Omental fat pad (tissue), 4 donors: ENCODE data around the gene GGT6. TPM values are rescaled to one million over a fixed set of nuclear protein-coding genes. Genes with fewer than 3 reads are reported as not detected.

ENCODE experiments used
- ATAC-seq: fragments of 150-250 bp; one replicate; pipeline ENCODE4 v1.9.1; 2016; ENCODE audit warnings: mild to moderate bottlenecking, moderate library complexity; ENCODE audit not compliant: low FRiP score
- DNase-seq: peaks from one replicate; pipeline ENCODE4 v3.0.0-alpha.2; 2019; ENCODE audit warnings: low spot score
- total RNA-seq, 4 donors: library from RNA; depleted of rRNA; stranded (reverse); fragments of >200 nt; gene quantifications; one replicate each; pipeline ENCODE4 v1.1.0, GENCODE V29; 2016
- TF ChIP-seq, protein P1 (sequence below), 3 donors: fragments of 450-650 bp; IDR thresholded peaks; one replicate each; pipeline ENCODE4 v1.5.1; 2016 to 2017; ENCODE audit warnings: antibody characterized with exemption in 3 of 3, mild to moderate bottlenecking in 3 of 3, moderate library complexity in 2 of 3

GGT6 gene
- total RNA-seq, 4 donors from 2014 or later: 0.37 TPM; not detected in 3

DNA sequence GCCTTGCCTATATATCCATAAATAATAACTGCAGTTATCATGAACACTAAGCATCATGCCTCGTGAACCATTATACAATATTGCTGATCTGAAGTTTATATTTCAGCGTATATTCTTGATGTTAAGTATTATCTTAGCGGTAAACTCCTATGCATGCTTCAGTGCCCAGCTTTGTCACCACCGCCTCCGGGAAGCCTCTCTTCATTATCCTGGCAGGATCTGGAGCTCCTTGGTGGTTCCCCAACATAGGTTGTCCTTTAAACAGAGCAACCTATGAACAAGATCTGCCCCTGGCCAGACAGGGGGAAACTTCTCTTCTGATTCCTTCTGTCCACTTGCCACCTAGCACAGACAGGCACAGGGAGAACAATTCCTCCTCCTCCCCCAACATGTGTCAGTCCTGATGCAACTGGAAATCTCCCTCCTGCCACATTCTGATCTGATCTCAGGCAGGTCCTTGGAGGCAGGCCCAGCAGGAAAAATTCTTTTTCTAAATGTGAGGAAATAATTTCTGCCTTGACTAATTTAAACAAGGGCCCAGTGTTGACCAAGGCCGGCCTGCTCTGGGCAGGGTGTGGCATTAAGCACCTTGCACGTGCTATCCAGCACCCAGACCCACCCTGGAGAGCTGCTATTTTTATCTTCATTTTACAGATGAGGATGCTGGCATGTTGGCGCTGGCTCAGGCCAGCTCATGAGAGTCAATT lies 39.3 kb downstream of the GGT6 start:
- peak; percentile 76 for ATAC-seq
- TF ChIP-seq, protein P1, sequence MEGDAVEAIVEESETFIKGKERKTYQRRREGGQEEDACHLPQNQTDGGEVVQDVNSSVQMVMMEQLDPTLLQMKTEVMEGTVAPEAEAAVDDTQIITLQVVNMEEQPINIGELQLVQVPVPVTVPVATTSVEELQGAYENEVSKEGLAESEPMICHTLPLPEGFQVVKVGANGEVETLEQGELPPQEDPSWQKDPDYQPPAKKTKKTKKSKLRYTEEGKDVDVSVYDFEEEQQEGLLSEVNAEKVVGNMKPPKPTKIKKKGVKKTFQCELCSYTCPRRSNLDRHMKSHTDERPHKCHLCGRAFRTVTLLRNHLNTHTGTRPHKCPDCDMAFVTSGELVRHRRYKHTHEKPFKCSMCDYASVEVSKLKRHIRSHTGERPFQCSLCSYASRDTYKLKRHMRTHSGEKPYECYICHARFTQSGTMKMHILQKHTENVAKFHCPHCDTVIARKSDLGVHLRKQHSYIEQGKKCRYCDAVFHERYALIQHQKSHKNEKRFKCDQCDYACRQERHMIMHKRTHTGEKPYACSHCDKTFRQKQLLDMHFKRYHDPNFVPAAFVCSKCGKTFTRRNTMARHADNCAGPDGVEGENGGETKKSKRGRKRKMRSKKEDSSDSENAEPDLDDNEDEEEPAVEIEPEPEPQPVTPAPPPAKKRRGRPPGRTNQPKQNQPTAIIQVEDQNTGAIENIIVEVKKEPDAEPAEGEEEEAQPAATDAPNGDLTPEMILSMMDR (IDR thresholded peaks at IDR 0.05): no peak
- no peak for DNase-seq

DNA sequence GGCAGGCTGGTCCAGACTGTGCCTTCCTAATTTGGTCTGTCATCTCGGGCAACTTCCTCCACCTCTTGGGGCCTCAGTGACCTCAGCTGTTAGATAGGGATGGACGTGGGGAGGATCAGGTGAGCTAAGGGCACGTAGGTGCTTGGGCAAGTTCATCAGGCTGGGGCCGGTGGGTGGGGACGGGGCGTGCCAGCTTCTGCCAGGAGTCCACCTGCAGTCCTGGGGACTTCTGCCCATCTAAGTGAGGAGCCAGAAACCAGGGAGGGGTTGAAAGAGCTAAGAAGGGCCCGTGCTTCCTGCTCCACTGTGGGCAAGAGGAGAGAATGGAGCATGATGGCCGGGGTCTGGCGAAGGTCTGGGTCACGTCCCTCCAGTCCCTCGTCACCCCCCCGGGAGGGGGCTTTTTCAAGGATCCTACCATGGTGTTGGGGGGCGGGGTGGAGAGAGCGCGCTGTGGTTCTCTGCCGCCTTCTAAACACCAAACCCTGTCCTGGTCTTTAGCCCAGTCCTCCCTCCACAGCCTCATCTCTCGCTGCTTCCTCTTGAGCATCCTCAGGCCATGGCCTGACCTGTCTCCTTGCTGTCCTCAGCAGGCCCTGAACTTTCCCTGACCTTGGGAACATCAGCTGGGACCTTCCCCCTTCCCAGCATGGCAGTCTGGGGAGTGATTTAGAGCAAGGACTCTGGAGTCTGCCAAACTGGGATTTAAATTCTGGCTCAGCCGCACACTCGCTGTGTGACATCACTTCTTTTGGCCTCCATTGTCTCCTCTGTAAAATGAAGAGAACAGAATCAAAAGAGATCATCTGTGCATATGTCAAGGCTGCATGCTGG lies 40.1 kb downstream of the GGT6 start:
- TF ChIP-seq, protein P1 (IDR thresholded peaks at IDR 0.05): no peak
- ATAC-seq (no peak), DNase-seq (no peak)

DNA sequence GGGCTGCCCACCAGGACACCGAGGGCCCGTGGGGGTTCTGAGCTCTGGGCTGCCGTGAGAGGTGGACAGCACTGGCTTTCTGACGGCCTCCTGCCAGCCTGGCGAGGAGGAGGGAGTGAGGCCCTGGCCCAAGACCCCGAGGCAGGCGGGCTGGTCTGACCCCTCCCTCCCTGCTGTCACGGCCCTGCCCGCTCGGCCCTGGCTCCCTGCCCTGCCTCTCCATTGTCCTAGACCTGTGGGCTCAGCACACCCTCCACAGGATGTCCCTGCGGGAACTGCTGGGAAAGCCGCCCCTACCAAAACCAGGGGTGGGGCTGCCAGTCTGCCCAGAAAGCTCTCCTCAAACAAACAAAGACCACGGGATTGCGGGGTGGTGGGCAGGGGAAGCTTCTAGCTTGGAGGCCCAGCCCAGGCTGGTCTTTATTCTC lies 41.0 kb downstream of the GGT6 start:
- ATAC-seq (no peak), DNase-seq (no peak)
- TF ChIP-seq, protein P1 (IDR thresholded peaks at IDR 0.05): no peak

DNA sequence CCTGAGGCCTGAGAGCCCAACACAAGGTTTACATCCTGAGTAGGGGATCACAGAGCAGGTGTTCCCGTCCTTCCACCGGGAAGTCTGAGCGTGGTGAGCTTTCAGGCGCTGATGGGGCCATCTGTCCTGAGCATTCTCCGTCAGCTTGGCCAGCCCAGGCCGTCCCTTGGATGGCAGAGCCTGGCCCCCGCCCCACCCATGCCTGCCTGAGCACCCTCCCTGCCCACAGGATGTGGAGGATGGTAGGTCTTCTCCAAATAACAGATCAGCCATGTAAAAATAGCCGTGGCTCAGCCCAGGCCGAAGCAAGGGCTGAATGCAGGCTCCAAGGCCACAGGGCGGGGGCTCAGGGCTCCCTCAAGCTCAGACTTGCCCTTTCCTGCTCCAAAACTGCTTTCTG lies 41.5 kb downstream of the GGT6 start:
- ATAC-seq (no peak), DNase-seq (no peak)
- TF ChIP-seq, protein P1 (IDR thresholded peaks at IDR 0.05): no peak

DNA sequence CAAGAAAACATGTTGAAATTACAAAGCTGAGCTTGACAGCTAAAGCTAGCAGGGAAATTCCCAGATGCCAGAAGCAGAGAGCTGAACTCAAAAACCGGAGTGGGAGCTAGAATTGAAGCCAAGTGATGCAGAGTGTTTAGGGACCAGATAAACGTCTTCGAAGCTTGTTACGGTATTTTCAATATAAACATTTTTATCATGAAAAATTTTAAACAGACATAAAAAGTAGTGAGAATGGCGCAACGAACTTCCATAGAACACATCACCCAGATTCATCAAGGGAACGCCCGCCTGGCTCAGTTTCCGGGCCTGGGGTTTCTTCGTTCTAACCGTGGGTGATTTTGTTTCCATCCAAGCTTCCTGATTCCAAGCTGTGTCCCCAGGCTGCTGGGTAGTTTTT lies 43.6 kb downstream of the GGT6 start:
- TF ChIP-seq, protein P1 (IDR thresholded peaks at IDR 0.05): no peak
- ATAC-seq (no peak), DNase-seq (no peak)

DNA sequence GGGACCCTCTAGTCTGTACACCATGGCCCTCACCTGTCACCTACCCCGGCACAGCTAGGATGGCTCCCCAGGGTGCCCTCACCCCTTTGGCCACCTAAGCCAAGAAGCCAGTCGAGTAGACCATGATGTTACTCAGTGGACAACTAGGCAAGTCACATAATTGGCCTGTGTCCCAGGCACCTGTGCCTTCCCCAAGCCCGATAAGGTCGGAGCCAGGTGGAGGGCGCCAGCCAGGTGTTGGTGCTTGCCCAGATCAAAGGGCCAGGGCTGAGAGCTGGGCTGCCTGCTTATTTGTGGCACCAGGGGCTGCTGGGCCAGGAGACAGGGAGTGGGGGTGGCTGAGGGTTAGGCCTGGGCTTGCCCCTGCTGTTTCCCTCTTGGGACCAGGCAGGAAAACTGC lies 44.9 kb downstream of the GGT6 start:
- TF ChIP-seq, protein P1 (IDR thresholded peaks at IDR 0.05): no peak
- DNase-seq: no peak

More for the DNA sequence above, 44.9 kb downstream of the GGT6 start:
- ATAC-seq: no peak
